HG02938 (cell line): ENCODE data around the gene CD44.

Source experiments
- ATAC-seq: cut with Tn5 transposase; IDR thresholded peaks from one replicate; pipeline ENCODE4 v1.9.1; 2021; ENCODE audit warnings: mild to moderate bottlenecking, moderate library complexity; ENCODE audit not compliant: unreplicated experiment

Gene CD44

GRCh38 chr11:35250621-35251020 is 111.7 kb downstream of the CD44 start:
- ATAC-seq, result no peak

GRCh38 chr11:35253237-35253636 is 114.3 kb downstream of the CD44 start:
- no peak for ATAC-seq

DNA sequence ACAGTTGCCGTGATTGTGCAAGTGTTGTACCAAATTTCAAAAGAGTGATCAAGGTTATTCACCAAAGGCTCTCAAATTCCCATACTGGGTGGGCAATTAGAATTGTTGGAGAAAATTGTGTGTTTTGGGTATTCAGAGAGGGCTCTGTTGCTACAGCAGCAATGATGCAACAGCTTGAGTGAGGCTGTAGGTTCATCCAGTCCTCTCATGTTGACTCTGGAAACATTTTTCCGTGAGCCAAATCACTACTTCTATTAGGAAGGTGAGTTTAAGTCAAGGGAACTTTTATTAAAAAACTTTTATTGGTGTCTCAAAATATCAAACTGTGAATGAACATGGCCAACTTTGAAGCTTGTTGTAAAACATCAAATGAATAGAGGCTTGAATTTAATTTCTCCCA is 116.5 kb downstream of the CD44 start:
- ATAC-seq, result no peak

GRCh38 chr11:35256296-35256695 is 117.3 kb downstream of the CD44 start:
- ATAC-seq, result no peak

DNA sequence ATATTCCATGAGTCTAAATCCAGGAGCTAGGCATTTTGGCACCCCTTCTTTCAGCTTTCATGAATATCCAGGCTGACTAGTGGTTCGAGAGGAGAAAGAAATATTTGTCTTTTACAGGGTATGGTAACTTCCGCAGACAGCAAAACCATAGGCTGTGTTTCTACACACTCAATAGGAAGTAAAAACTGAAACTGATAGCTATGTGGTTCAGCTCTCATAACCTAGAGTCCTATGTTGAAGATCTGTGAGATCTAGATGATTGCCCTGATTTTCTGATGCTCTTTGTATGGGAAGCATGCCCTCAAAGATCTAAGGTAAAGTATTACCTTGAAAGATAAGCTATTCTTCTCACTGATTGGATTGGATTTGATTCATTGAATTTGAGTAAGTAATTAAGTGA is 118.3 kb downstream of the CD44 start:
- ATAC-seq, result peak; percentile 100

DNA sequence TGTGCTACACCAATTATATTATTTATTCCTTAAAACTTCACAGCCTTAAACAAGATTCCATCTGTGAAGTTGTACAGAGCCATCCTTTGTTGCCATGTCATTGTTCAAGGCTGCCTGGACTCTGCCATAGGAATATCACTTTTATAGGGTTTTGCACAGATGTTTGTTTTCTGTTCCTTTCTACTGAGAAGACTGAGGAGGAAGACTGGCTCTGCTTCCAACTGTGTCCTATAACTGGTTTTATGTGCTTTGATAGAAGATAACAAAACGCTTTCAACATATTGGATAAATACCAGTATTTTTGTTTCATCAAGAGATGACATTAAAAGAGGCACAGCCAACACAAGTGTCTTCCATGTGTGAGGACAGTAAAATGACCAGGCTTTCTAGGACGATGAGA is 120.6 kb downstream of the CD44 start:
- ATAC-seq, result no peak

GRCh38 chr11:35260342-35260985 is 121.5 kb downstream of the CD44 start:
- no peak for ATAC-seq

DNA sequence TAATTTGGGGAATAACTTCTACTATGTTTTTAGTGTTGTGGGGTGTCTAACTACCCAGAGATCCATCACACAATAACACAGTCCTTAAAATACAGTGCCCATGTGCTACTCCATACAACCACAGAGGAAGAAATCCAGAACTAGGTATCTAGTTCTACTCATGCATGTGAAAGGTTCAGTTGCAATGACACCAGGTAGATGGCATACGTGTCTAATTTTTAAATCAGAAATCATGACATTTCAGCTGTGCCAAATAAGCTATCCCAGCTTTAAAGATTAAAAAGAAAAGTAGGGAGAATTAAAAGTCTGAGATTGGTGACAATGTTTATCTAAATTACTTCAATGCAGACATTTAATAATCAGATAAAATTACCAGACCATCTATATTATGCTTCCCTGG is 122.2 kb downstream of the CD44 start:
- ATAC-seq, result no peak

DNA sequence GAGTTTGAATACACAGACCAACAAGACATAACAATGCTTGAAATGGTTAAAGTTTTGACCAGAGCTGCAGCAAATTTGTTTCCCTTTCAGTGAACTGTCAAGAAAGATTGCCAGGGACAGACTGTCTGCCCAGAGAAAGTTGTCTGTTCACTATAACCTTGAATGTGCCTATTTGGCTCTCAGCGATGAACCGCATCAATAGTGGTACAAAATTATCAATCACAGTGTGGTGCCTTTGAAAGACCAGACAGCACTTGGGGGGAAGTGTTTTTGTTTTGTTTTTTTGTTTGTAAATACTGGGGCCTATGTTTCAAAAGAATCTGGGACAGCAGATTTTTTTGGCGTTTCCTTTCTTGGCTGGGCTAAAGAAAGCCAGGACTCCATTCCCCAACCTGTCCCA is 123.1 kb downstream of the CD44 start:
- no peak for ATAC-seq

DNA sequence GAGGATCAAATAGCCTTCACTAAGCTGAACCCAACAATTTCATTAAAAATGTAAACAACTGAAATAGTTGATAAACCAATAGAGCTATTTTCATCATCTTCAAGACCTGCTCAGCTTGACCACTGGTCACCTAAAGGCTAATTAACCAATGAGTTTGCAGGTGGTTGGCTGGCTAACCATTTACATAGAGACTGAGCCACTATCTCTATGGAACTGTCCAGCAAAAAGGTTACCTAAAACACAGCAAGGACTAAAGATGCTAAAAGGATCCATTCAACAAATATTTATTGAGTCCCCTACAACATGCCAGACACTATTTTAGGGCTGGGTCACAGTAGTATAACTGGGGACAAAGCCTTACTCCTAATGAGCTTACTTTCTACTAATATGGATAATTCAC is 123.8 kb downstream of the CD44 start:
- no peak for ATAC-seq

GRCh38 chr11:35265755-35266454 is 126.9 kb downstream of the CD44 start:
- ATAC-seq, result no peak

GRCh38 chr11:35267504-35267903 is 128.5 kb downstream of the CD44 start:
- no peak for ATAC-seq

DNA sequence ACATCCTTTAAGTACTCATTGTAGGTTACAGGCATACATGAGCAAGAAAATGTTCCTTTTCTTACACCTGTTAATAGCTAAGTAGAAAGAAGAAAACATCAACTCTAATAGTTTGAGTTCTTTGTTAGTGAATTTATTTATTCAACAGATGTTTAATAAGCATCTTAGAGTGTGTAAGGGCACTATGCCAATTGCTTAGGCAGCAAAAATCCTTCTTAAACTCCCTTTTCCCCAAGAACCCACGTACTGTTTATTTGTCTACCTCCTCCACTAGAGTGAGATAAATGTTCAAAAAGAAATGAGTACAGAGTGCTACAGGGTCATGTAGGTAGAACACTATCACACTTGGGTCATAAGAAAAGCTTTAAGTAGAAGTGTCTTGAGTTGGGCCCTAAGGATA is 131.4 kb downstream of the CD44 start:
- no peak for ATAC-seq

DNA sequence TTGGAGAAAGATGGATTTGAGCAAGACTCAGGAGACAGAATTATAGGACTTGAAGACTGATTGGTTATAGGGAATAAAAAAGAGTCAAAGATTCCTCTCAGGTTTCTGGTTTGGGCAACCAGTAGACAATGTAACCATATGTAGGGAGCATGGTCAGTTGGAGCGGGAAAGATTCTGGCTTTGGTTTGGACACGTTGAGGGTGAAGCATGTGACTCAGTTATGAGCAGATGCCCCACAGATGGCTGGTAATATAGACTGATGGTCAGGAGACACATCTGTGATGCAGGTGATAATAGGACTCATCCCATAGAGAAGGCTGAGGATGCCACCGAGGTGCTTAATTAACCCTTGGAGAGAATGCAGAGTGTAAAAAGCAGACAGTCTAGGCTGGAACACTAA is 132.1 kb downstream of the CD44 start:
- ATAC-seq, result no peak

GRCh38 chr11:35272391-35272902 is 133.5 kb downstream of the CD44 start:
- peak; percentile 86 for ATAC-seq

GRCh38 chr11:35274909-35275785 is 136.2 kb downstream of the CD44 start:
- ATAC-seq, result no peak

DNA sequence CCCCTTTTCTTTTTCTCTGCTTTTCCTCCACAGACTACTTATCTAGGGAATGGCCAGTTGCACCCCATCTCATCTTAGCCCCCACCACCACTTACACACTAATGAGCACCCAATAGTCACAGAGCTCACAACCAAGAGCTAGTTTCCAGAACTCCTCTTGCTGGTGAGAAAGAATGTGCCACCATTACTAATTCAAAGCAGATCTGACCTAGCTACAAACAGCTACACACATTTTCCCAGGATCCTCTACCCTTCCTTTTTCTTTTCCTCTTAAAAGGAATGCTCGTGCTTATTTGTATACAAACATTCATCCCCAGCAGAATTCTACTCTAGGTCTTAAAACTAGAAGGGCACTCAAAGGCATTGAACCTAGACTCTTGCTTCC is 136.8 kb downstream of the CD44 start:
- no peak for ATAC-seq

GRCh38 chr11:35276396-35277145 is 137.6 kb downstream of the CD44 start:
- no peak for ATAC-seq

DNA sequence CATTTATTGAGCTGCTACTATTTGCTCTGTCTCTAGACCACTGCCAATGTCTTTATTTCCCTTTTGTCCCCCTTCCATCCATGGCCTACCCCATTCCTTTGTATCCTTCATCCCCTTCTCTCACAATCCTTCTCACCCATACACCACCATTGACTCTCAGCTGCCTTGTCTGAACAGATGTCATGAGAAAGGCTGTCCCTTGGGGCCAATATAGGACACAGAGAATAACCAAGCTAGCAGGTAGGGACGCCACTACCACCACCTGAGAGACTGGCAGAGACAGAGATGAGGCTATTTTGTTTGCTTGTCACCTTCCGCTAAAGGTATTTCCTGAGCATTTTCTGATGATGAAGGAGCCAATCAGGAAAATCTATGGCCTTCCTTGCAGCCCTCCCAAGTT is 138.9 kb downstream of the CD44 start:
- ATAC-seq, result no peak

DNA sequence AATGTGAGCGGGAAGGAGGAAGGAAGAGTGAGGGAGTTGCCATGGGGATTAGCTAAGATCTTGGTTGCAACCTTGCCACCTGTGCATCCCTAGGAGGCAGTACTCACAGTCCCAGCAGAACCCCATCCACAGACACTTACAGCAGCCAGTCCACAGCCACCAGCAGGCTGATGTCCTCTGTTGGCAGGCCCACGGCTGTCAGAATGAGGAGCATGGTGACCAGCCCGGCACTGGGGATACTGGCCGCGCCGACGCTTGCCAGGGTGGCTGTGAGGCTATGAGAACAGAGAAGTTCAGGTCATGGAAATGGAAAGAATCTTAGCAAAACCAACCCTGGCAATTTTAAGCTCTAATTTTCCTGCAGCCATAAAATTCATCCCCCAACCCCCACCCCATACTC is 141.8 kb downstream of the CD44 start:
- no peak for ATAC-seq

- ATAC-seq, result no peak
These were observed 142.3 kb downstream of the CD44 start for GRCh38 chr11:35281169-35281688.
